Neural progenitor cell (in vitro differentiated cells): ENCODE data around the gene RSPH3. TPM values are rescaled to one million over a fixed set of nuclear protein-coding genes. Genes with fewer than 3 reads are reported as not detected.
"Not testable (repeated sequence)": the region's sequence is repeated elsewhere in the genome, so short reads cannot be mapped to it uniquely, and the experiment has no call there.

Source experiments
- DNase-seq: peaks from one replicate; pipeline ENCODE4 v3.0.0-alpha.2; 2016; ENCODE audit warnings: low spot score
- H2AFZ ChIP-seq: fragments of 200-600 bp; sonication (generic); replicated peaks from 2 replicates; pipeline ENCODE4 v1.6.1; 2016; ENCODE audit warnings: antibody characterized with exemption
- H3F3A ChIP-seq: fragments of 200-600 bp; sonication (generic); 2 replicates; pipeline ENCODE4 v1.6.1; 2016; ENCODE audit warnings: antibody characterized with exemption, low read depth
- H3K27ac ChIP-seq: fragments of 200-600 bp; sonication (generic); 2 replicates; pipeline ENCODE4 v1.5.1; 2016; ENCODE audit warnings: mild to moderate bottlenecking
- H3K27me3 ChIP-seq: fragments of 200-600 bp; sonication (generic); 2 replicates; pipeline ENCODE4 v1.6.1; 2016; ENCODE audit warnings: mild to moderate bottlenecking, moderate library complexity
- H3K36me3 ChIP-seq: fragments of 200-600 bp; sonication (generic); 2 replicates; pipeline ENCODE4 v1.5.1; 2016
- H3K4me1 ChIP-seq: fragments of 200-600 bp; sonication (generic); 2 replicates; pipeline ENCODE4 v1.6.1; 2016; ENCODE audit warnings: mixed run types
- H3K4me2 ChIP-seq: fragments of 200-600 bp; sonication (generic); 2 replicates; pipeline ENCODE4 v1.6.1; 2016
- H3K4me3 ChIP-seq: fragments of 200-600 bp; sonication (generic); 2 replicates; pipeline ENCODE4 v1.5.1; 2016
- H3K79me2 ChIP-seq: fragments of 200-600 bp; sonication (generic); 2 replicates; pipeline ENCODE4 v1.6.1; 2016; ENCODE audit warnings: low read depth
- H3K9ac ChIP-seq: fragments of 200-600 bp; sonication (generic); 2 replicates; pipeline ENCODE4 v1.6.1; 2016
- H3K9me3 ChIP-seq: fragments of 200-600 bp; sonication (generic); 2 replicates; pipeline ENCODE4 v1.5.1; 2016; ENCODE audit warnings: low read depth
- H4K20me1 ChIP-seq: fragments of 200-600 bp; sonication (generic); 2 replicates; pipeline ENCODE4 v1.6.1; 2016; ENCODE audit warnings: low read depth
- H3K27ac Mint-ChIP-seq: 3 replicates; pipeline ENCODE4 v1.8.0; 2021; ENCODE audit warnings: mixed read lengths
- H3K27me3 Mint-ChIP-seq: 2 replicates; pipeline ENCODE4 v1.8.0; 2022; ENCODE audit warnings: low read depth, mild to moderate bottlenecking, inconsistent platforms, moderate library complexity, mixed read lengths; ENCODE audit not compliant: insufficient read depth
- H3K36me3 Mint-ChIP-seq: 3 replicates; pipeline ENCODE4 v1.8.0; 2021; ENCODE audit warnings: mixed read lengths
- H3K4me1 Mint-ChIP-seq: 3 replicates; pipeline ENCODE4 v1.8.0; 2021; ENCODE audit warnings: mixed read lengths
- H3K4me3 Mint-ChIP-seq: 3 replicates; pipeline ENCODE4 v1.8.0; 2021; ENCODE audit warnings: mild to moderate bottlenecking, moderate library complexity, mixed read lengths
- H3K9me3 Mint-ChIP-seq: 3 replicates; pipeline ENCODE4 v1.8.0; 2020; ENCODE audit warnings: mixed read lengths
- CTCF ChIP-seq: fragments of 200-600 bp; sonication (generic); IDR thresholded peaks from 2 replicates; pipeline ENCODE4 v1.5.1; 2017; ENCODE audit warnings: antibody characterized with exemption, mild to moderate bottlenecking
- EZH2 ChIP-seq: fragments of 200-600 bp; sonication (generic); IDR thresholded peaks from 2 replicates; pipeline ENCODE4 v1.6.1; 2017; ENCODE audit warnings: antibody characterized with exemption, mild to moderate bottlenecking, moderate library complexity
- EZH2phosphoT487 ChIP-seq: fragments of 200-600 bp; sonication (generic); IDR thresholded peaks from 2 replicates; pipeline ENCODE4 v1.6.1; 2017; ENCODE audit warnings: antibody characterized with exemption
- total RNA-seq: library from RNA; depleted of rRNA; stranded (reverse); fragments of >200 nt; gene quantifications from 2 replicates; pipeline ENCODE4 v1.2.3, GENCODE V29; 2015; ENCODE audit warnings: low replicate concordance

RSPH3 gene
- total RNA-seq, 1 donor from 2014 or later, result 3.6 TPM

GRCh38 chr6:158954753-158955152 is 45.2 kb downstream of the RSPH3 start:
- H3K79me2 ChIP-seq, result no peaks in the 10 kb centered on the region
- no peaks in the 10 kb centered on the region for H3F3A ChIP-seq
- no peaks in the 10 kb centered on the region for H3K9me3 ChIP-seq
- H3K4me2 ChIP-seq, result no peak overlapping the region
- no peaks in the 10 kb centered on the region for H4K20me1 ChIP-seq
- Mint-ChIP-seq H3K36me3 (peaks cover 17% of the 10 kb centered on the region), H3K27ac (no peak overlapping the region), H3K9me3 (peaks cover 13% of the 10 kb centered on the region), H3K4me1 (no peaks in the 10 kb centered on the region), H3K4me3 (no peak overlapping the region), H3K27me3 (no peaks in the 10 kb centered on the region)
- H2AFZ ChIP-seq, result no peak overlapping the region
- TF ChIP-seq EZH2phosphoT487 (no peak), EZH2 (no peak), CTCF (no peak)
- no peak overlapping the region for H3K27ac ChIP-seq
- H3K27me3 ChIP-seq, result no peaks in the 10 kb centered on the region
- DNase-seq, result no peak
- no peak overlapping the region for H3K4me3 ChIP-seq
- no peaks in the 10 kb centered on the region for H3K36me3 ChIP-seq
- no peak overlapping the region for H3K9ac ChIP-seq
- H3K4me1 ChIP-seq, result no peaks in the 10 kb centered on the region

GRCh38 chr6:158952011-158952410 is 48.0 kb downstream of the RSPH3 start:
- H3K9ac ChIP-seq, H3K36me3 ChIP-seq, H3K4me2 ChIP-seq, H3K4me3 ChIP-seq, H3K9me3 ChIP-seq, H2AFZ ChIP-seq, H3K79me2 ChIP-seq, H4K20me1 ChIP-seq, H3K27ac Mint-ChIP-seq, H3K4me1 Mint-ChIP-seq, H3K27me3 Mint-ChIP-seq, H3K4me3 Mint-ChIP-seq, DNase-seq, H3K27me3 ChIP-seq, H3K4me1 ChIP-seq, H3F3A ChIP-seq, H3K27ac ChIP-seq: not testable (repeated sequence)
- H3K9me3 Mint-ChIP-seq, result peaks cover 13% of the 10 kb centered on the region
- H3K36me3 Mint-ChIP-seq, result peaks cover 18% of the 10 kb centered on the region

- not testable (repeated sequence) for H3K4me3 ChIP-seq, H3K9me3 ChIP-seq, H3K79me2 ChIP-seq, H3K27ac Mint-ChIP-seq, H3K27me3 Mint-ChIP-seq, DNase-seq, H3K4me3 Mint-ChIP-seq, H3F3A ChIP-seq, H3K4me1 Mint-ChIP-seq, H4K20me1 ChIP-seq, H3K27ac ChIP-seq, H3K36me3 ChIP-seq, H2AFZ ChIP-seq, H3K4me2 ChIP-seq, H3K4me1 ChIP-seq, H3K9ac ChIP-seq, H3K27me3 ChIP-seq
- Mint-ChIP-seq H3K9me3 (peaks cover 13% of the 10 kb centered on the region), H3K36me3 (peaks cover 16% of the 10 kb centered on the region)
Measured at GRCh38 chr6:158951565-158951964, 48.4 kb downstream of the RSPH3 start.

- no peak overlapping the region for H3K27ac Mint-ChIP-seq
- Histone ChIP-seq H3F3A (peaks cover 11% of the 10 kb centered on the region), H3K36me3 (no peaks in the 10 kb centered on the region), H3K27me3 (no peaks in the 10 kb centered on the region), H3K4me3 (no peak overlapping the region), H3K9me3 (no peaks in the 10 kb centered on the region), H3K27ac (no peak overlapping the region), H3K4me1 (peaks cover 7% of the 10 kb centered on the region), H2AFZ (no peak overlapping the region), H3K79me2 (no peaks in the 10 kb centered on the region), H3K4me2 (no peak overlapping the region), H3K9ac (no peak overlapping the region), H4K20me1 (no peaks in the 10 kb centered on the region)
- H3K4me1 Mint-ChIP-seq, result peaks cover 7% of the 10 kb centered on the region
- H3K27me3 Mint-ChIP-seq, result no peaks in the 10 kb centered on the region
- H3K4me3 Mint-ChIP-seq, result no peak overlapping the region
- H3K36me3 Mint-ChIP-seq, result peaks cover 16% of the 10 kb centered on the region
- TF ChIP-seq EZH2, result no peak
- TF ChIP-seq EZH2phosphoT487, result no peak
- TF ChIP-seq CTCF, result no peak
- DNase-seq, result no peak
- peaks cover 13% of the 10 kb centered on the region for H3K9me3 Mint-ChIP-seq
Measured at GRCh38 chr6:158947284-158947683, 52.7 kb downstream of the RSPH3 start.
